ENCODE measurements around the gene GPR26. TPM values are rescaled to one million over a fixed set of nuclear protein-coding genes. Genes with fewer than 3 reads are reported as not detected.

GPR26 gene
- polyA plus RNA-seq (ENCODE audit: insufficient read length in 4 of 4), result under 1 TPM in 2 of 4 donors, not detected in 2; 0.02 to 0.05 TPM

- peak; percentile 2 to 28 (median 22) for DNase-seq (ENCODE audit: low read depth in 4 of 4, low spot score in 2 of 4)
Measured at GRCh38 chr10:123666318-123667236, at the start of gene GPR26. Gene GPR26 (plus strand): TSS chr10:123666355. CDS start chr10:123666408, 53 bp downstream.

GRCh38 chr10:123618224-123618623, 47.9 kb upstream of the GPR26 start:
- DNase-seq (ENCODE audit: low read depth in 4 of 4, low spot score in 2 of 4), result no peak

GRCh38 chr10:123619067-123619855, 46.9 kb upstream of the GPR26 start:
- no peak for DNase-seq (ENCODE audit: low read depth in 4 of 4, low spot score in 2 of 4)

- DNase-seq (ENCODE audit: low read depth in 4 of 4, low spot score in 2 of 4), result no peak
Measured at GRCh38 chr10:123620621-123621020, 45.5 kb upstream of the GPR26 start.

GRCh38 chr10:123621492-123621891, 44.7 kb upstream of the GPR26 start:
- no peak for DNase-seq (ENCODE audit: low read depth in 4 of 4, low spot score in 2 of 4)

- no peak for DNase-seq (ENCODE audit: low read depth in 4 of 4, low spot score in 2 of 4)
Measured at GRCh38 chr10:123621916-123622315, 44.2 kb upstream of the GPR26 start.

- no peak for DNase-seq (ENCODE audit: low read depth in 4 of 4, low spot score in 2 of 4)
Measured at GRCh38 chr10:123622381-123622780, 43.8 kb upstream of the GPR26 start.

- no peak for DNase-seq (ENCODE audit: low read depth in 4 of 4, low spot score in 2 of 4)
Measured at GRCh38 chr10:123624086-123624485, 42.1 kb upstream of the GPR26 start.

- no peak for DNase-seq (ENCODE audit: low read depth in 4 of 4, low spot score in 2 of 4)
Measured at GRCh38 chr10:123633106-123633505, 33.0 kb upstream of the GPR26 start.

- DNase-seq (ENCODE audit: low read depth in 4 of 4, low spot score in 2 of 4), result no peak
Measured at GRCh38 chr10:123633636-123634035, 32.5 kb upstream of the GPR26 start.

- DNase-seq (ENCODE audit: low read depth in 4 of 4, low spot score in 2 of 4), result no peak
Measured at GRCh38 chr10:123634221-123634620, 31.9 kb upstream of the GPR26 start.

GRCh38 chr10:123635131-123635530, 31.0 kb upstream of the GPR26 start:
- DNase-seq (ENCODE audit: low read depth in 4 of 4, low spot score in 2 of 4), result no peak

- no peak for DNase-seq (ENCODE audit: low read depth in 4 of 4, low spot score in 2 of 4)
Measured at GRCh38 chr10:123635745-123636144, 30.4 kb upstream of the GPR26 start.

- DNase-seq (ENCODE audit: low read depth in 4 of 4, low spot score in 2 of 4), result no peak
Measured at GRCh38 chr10:123636598-123637325, 29.4 kb upstream of the GPR26 start.

- no peak for DNase-seq (ENCODE audit: low read depth in 4 of 4, low spot score in 2 of 4)
Measured at GRCh38 chr10:123637326-123637880, 28.8 kb upstream of the GPR26 start.

GRCh38 chr10:123639131-123639530, 27.0 kb upstream of the GPR26 start:
- no peak for DNase-seq (ENCODE audit: low read depth in 4 of 4, low spot score in 2 of 4)

- DNase-seq (ENCODE audit: low read depth in 4 of 4, low spot score in 2 of 4), result no peak
Measured at GRCh38 chr10:123640016-123640535, 26.1 kb upstream of the GPR26 start.

GRCh38 chr10:123642293-123642692, 23.9 kb upstream of the GPR26 start:
- DNase-seq (ENCODE audit: low read depth in 4 of 4, low spot score in 2 of 4), result no peak

GRCh38 chr10:123642697-123643096, 23.5 kb upstream of the GPR26 start:
- no peak for DNase-seq (ENCODE audit: low read depth in 4 of 4, low spot score in 2 of 4)

GRCh38 chr10:123643315-123643714, 22.8 kb upstream of the GPR26 start:
- no peak for DNase-seq (ENCODE audit: low read depth in 4 of 4, low spot score in 2 of 4)
